Vagina (tissue), 2 donors: Measurements from ENCODE around the gene S100A2. TPM values are rescaled to one million over a fixed set of nuclear protein-coding genes. Genes with fewer than 3 reads are reported as not detected.
"Not testable (repeated sequence)": the region's sequence is repeated elsewhere in the genome, so short reads cannot be mapped to it uniquely, and the experiment has no call there.

Experiments
- DNase-seq, 2 donors: peaks; one replicate each; pipeline ENCODE4 v3.0.0-alpha.2; 2017; ENCODE audit errors: extremely low spot score in 2 of 2
- H3K27ac ChIP-seq: fragments of 200-600 bp; sonication (generic); one replicate; pipeline ENCODE4 v1.5.1; 2019
- H3K27me3 ChIP-seq: fragments of 200-600 bp; sonication (generic); one replicate; pipeline ENCODE4 v1.5.1; 2019
- H3K36me3 ChIP-seq, 2 donors: fragments of 200-600 bp; sonication (generic); one replicate each; pipeline ENCODE4 v1.5.1; 2017 to 2019
- H3K4me1 ChIP-seq: fragments of 200-600 bp; sonication (generic); one replicate; pipeline ENCODE4 v1.5.1; 2019
- H3K4me3 ChIP-seq, 2 donors: fragments of 200-600 bp; sonication (generic); 1 replicate in 1 of 2; 2 replicates in 1 of 2; pipeline ENCODE4 v1.5.1; 2016 to 2019
- H3K9me3 ChIP-seq: fragments of 200-600 bp; sonication (generic); one replicate; pipeline ENCODE4 v1.5.1; 2019
- POLR2A ChIP-seq, 2 donors: fragments of 450-650 bp; IDR thresholded peaks; one replicate each; pipeline ENCODE4 v1.6.1; 2017; ENCODE audit warnings: antibody characterized with exemption in 2 of 2, mild to moderate bottlenecking in 2 of 2, moderate library complexity in 2 of 2
- POLR2AphosphoS5 ChIP-seq, 2 donors: sonication (generic); formaldehyde crosslinking; IDR thresholded peaks; one replicate each; pipeline ENCODE4 v1.9.0; 2017; ENCODE audit warnings: antibody characterized with exemption in 2 of 2, mild to moderate bottlenecking in 2 of 2, low read depth in 1 of 2; ENCODE audit not compliant: insufficient read depth in 1 of 2
- intact Hi-C: fragments of 100-400 bp; cut with DNase I; formaldehyde crosslinking; loops from one replicate; pipeline ENCODE4 v1.15.1; 2023
- total RNA-seq: library from RNA; depleted of rRNA; stranded (reverse); fragments of >200 nt; gene quantifications from one replicate; pipeline ENCODE4 v1.2.3, GENCODE V29; 2016
- TF ChIP-seq, protein P1 (sequence below), 3 experiments: fragments of 450-650 bp in 2 of 3; fragments of 200-600 bp in 1 of 3; sonication (generic) in 1 of 3; IDR thresholded peaks; one replicate each; pipeline ENCODE4 v1.5.1; 2017 to 2019; ENCODE audit warnings: antibody characterized with exemption in 3 of 3, mild to moderate bottlenecking in 2 of 3, moderate library complexity in 2 of 3

The S100A2 gene
- total RNA-seq, 1 donor from 2014 or later: 470 TPM

DNA sequence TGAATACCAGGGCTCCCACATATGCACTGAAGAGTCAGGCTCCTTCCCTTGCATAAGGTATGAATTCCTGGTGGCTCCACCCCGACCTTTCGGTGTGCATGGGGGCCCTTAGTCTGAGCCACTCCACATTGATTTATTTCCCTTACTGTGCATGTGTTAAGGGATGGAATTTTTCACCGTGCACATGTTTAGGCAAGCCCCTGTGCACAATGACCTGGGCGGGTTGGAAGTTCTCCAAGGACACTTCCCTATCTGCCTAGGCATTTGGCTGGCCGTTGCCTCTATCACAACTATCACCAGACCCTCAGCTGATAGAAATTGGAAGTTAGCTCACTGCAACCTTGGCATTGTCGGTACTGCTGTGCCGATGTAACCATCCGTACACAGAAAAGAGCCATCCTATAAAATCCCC, 39.5 kb downstream of the S100A2 start:
- no peak for DNase-seq
- H3K27me3 ChIP-seq: no peaks in the 10 kb centered on the region
- intact Hi-C loops: no loop called here
- H3K4me3 ChIP-seq: no peak overlapping the region
- peaks cover 29% of the 10 kb centered on the region for H3K4me1 ChIP-seq
- no peaks in the 10 kb centered on the region for H3K36me3 ChIP-seq
- TF ChIP-seq, protein P1, sequence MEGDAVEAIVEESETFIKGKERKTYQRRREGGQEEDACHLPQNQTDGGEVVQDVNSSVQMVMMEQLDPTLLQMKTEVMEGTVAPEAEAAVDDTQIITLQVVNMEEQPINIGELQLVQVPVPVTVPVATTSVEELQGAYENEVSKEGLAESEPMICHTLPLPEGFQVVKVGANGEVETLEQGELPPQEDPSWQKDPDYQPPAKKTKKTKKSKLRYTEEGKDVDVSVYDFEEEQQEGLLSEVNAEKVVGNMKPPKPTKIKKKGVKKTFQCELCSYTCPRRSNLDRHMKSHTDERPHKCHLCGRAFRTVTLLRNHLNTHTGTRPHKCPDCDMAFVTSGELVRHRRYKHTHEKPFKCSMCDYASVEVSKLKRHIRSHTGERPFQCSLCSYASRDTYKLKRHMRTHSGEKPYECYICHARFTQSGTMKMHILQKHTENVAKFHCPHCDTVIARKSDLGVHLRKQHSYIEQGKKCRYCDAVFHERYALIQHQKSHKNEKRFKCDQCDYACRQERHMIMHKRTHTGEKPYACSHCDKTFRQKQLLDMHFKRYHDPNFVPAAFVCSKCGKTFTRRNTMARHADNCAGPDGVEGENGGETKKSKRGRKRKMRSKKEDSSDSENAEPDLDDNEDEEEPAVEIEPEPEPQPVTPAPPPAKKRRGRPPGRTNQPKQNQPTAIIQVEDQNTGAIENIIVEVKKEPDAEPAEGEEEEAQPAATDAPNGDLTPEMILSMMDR (IDR thresholded peaks at IDR 0.05): no peak
- TF ChIP-seq POLR2AphosphoS5 (IDR thresholded peaks at IDR 0.05; ENCODE audit: insufficient read depth in 1 of 2, low read depth in 1 of 2): no peak
- no peaks in the 10 kb centered on the region for H3K9me3 ChIP-seq
- peak overlapping the region; percentile 66 for H3K27ac ChIP-seq

GRCh38 chr1:153525088-153525728, 40.4 kb downstream of the S100A2 start:
- peak overlapping the region; percentile 66 for H3K27ac ChIP-seq
- TF ChIP-seq POLR2AphosphoS5 (IDR thresholded peaks at IDR 0.05; ENCODE audit: insufficient read depth in 1 of 2, low read depth in 1 of 2) (no peak), POLR2A (IDR thresholded peaks at IDR 0.05) (no peak)
- TF ChIP-seq, protein P1 (IDR thresholded peaks at IDR 0.05): no peak
- no peaks in the 10 kb centered on the region for H3K36me3 ChIP-seq
- H3K9me3 ChIP-seq: no peaks in the 10 kb centered on the region
- H3K27me3 ChIP-seq: no peaks in the 10 kb centered on the region
- H3K4me3 ChIP-seq: no peak overlapping the region
- DNase-seq: peak in 1 of 2 donors; percentile 87
- intact Hi-C loops: no loop called here
- peaks cover 29% of the 10 kb centered on the region for H3K4me1 ChIP-seq

DNA sequence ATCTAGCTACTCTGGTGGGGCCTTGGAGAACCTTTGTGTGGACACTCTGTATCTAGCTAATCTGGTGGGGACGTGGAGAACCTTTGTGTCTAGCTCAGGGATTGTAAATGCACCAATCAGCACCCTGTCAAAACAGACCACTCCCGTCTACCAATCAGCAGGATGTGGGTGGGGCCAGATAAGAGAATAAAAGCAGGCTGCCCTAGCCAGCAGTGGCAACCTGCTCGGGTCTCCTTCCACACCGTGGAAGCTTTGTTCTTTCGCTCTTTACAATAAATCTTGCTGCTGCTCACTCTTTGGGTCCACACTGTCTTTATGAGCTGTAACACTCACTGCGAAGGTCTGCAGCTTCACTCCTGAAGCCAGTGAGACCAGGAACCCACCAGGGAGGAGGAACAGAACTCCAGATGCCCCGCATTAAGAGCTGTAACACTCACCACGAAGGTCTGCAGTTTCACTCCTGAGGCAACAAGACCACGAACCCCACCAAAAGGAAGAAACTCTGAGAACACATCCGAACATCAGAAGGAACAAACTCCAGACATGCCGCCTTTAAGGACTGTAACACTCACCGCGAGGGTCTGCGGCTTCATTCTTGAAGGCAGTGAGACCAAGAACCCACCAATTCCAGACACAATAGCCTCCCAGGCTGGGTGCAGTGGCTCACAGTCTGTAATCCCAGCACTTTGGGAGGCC, 43.1 kb downstream of the S100A2 start:
- DNase-seq, H3K36me3 ChIP-seq, H3K27me3 ChIP-seq, intact Hi-C loops, H3K4me3 ChIP-seq, H3K27ac ChIP-seq, H3K9me3 ChIP-seq: not testable (repeated sequence)
- peaks cover 23% of the 10 kb centered on the region for H3K4me1 ChIP-seq

GRCh38 chr1:153521808-153522207, 43.8 kb downstream of the S100A2 start:
- H3K36me3 ChIP-seq, H3K27me3 ChIP-seq, intact Hi-C loops, H3K9me3 ChIP-seq, H3K4me3 ChIP-seq, H3K27ac ChIP-seq: not testable (repeated sequence)
- H3K4me1 ChIP-seq: peaks cover 19% of the 10 kb centered on the region
- DNase-seq: peak in 1 of 2 donors; percentile 28

DNA sequence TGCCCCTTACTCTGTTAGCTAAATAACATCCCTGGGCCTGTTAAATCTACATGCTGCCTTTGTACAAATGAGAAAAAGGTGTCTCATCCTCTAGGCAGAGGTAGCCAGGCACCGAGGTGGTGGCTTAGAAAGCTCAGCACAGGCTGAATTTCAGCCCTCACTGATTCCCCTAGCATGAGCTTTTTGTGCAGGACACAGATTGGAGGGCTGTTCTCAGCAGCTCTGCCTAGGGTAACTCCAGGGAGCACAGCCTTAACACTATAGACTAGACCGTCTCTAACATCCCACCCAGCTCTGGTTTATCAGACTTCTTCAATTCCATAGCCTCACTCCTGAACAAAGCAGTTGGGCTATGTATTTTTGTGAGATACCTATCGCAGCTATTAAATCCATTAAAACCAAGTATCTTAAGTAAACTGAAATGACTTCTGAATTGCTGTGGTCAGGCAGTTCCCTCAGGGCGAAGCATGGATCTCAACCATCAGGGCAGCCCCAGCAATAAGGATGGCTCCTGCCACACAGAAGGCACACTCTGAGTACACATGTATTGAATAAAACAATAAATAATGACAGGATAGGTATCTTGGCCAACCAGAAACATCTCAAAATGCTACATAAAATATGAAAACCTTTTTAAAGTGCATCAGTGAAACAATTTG, 44.7 kb downstream of the S100A2 start:
- H3K9me3 ChIP-seq: no peaks in the 10 kb centered on the region
- H3K27ac ChIP-seq: no peak overlapping the region
- H3K4me1 ChIP-seq: peaks cover 15% of the 10 kb centered on the region
- DNase-seq: peak in 1 of 2 donors; percentile 34
- H3K36me3 ChIP-seq: no peaks in the 10 kb centered on the region
- H3K4me3 ChIP-seq: no peak overlapping the region
- intact Hi-C loops: no loop called here
- TF ChIP-seq, protein P1 (IDR thresholded peaks at IDR 0.05): no peak
- TF ChIP-seq POLR2AphosphoS5 (IDR thresholded peaks at IDR 0.05; ENCODE audit: insufficient read depth in 1 of 2, low read depth in 1 of 2) (no peak), POLR2A (IDR thresholded peaks at IDR 0.05) (no peak)
- no peaks in the 10 kb centered on the region for H3K27me3 ChIP-seq

GRCh38 chr1:153520137-153520691, 45.4 kb downstream of the S100A2 start:
- H3K27ac ChIP-seq, intact Hi-C loops: not testable (repeated sequence)

More at GRCh38 chr1:153520137-153520691, 45.4 kb downstream of the S100A2 start:
- not testable (repeated sequence) for H3K9me3 ChIP-seq, H3K4me3 ChIP-seq, H3K27me3 ChIP-seq, H3K36me3 ChIP-seq
- peak in 1 of 2 donors; percentile 25 for DNase-seq
- peaks cover 10% of the 10 kb centered on the region for H3K4me1 ChIP-seq
